ENCODE data around the gene SBK3.

DNA sequence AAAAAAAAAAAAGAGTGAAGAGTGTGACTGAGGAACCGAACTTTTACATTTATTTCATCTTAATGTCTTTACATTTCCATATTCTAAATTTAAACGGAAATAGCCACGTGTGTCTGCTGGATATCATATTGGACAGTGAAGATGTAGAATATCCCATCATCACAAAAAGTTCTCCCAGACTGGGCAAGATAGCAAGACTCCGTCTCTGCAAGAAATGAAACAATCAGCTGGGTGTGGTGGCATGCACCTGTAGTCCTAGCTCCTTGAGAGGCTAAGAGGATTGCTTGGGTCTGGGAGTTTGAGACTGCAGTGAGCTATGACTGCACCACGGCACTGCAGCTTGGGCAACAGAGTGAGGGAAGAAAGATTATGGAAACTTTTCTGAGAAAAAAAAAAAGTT lies 31.4 kb upstream of the SBK3 start:
- TF ChIP-seq, protein P1, sequence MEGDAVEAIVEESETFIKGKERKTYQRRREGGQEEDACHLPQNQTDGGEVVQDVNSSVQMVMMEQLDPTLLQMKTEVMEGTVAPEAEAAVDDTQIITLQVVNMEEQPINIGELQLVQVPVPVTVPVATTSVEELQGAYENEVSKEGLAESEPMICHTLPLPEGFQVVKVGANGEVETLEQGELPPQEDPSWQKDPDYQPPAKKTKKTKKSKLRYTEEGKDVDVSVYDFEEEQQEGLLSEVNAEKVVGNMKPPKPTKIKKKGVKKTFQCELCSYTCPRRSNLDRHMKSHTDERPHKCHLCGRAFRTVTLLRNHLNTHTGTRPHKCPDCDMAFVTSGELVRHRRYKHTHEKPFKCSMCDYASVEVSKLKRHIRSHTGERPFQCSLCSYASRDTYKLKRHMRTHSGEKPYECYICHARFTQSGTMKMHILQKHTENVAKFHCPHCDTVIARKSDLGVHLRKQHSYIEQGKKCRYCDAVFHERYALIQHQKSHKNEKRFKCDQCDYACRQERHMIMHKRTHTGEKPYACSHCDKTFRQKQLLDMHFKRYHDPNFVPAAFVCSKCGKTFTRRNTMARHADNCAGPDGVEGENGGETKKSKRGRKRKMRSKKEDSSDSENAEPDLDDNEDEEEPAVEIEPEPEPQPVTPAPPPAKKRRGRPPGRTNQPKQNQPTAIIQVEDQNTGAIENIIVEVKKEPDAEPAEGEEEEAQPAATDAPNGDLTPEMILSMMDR (IDR thresholded peaks at IDR 0.05) = no peak
- no peak for TF ChIP-seq SIN3A (IDR thresholded peaks at IDR 0.05; ENCODE audit: borderline replicate concordance, insufficient read depth, low read depth, low read length)
- TF ChIP-seq, protein P2, sequence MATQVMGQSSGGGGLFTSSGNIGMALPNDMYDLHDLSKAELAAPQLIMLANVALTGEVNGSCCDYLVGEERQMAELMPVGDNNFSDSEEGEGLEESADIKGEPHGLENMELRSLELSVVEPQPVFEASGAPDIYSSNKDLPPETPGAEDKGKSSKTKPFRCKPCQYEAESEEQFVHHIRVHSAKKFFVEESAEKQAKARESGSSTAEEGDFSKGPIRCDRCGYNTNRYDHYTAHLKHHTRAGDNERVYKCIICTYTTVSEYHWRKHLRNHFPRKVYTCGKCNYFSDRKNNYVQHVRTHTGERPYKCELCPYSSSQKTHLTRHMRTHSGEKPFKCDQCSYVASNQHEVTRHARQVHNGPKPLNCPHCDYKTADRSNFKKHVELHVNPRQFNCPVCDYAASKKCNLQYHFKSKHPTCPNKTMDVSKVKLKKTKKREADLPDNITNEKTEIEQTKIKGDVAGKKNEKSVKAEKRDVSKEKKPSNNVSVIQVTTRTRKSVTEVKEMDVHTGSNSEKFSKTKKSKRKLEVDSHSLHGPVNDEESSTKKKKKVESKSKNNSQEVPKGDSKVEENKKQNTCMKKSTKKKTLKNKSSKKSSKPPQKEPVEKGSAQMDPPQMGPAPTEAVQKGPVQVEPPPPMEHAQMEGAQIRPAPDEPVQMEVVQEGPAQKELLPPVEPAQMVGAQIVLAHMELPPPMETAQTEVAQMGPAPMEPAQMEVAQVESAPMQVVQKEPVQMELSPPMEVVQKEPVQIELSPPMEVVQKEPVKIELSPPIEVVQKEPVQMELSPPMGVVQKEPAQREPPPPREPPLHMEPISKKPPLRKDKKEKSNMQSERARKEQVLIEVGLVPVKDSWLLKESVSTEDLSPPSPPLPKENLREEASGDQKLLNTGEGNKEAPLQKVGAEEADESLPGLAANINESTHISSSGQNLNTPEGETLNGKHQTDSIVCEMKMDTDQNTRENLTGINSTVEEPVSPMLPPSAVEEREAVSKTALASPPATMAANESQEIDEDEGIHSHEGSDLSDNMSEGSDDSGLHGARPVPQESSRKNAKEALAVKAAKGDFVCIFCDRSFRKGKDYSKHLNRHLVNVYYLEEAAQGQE (IDR thresholded peaks at IDR 0.05; ENCODE audit: insufficient read depth in 1 of 2, low read depth in 2 of 2, low read length in 1 of 2) = no peak
